ENCODE data around the gene TCF21. TPM values are rescaled to one million over a fixed set of nuclear protein-coding genes. Genes with fewer than 3 reads are reported as not detected.

TCF21 gene
- total RNA-seq, 1 donor from 2014 or later, result not detected

- no peaks in the 10 kb centered on the region for H3K9me3 Mint-ChIP-seq (ENCODE audit: low read depth)
- TF ChIP-seq CTCF (IDR thresholded peaks at IDR 0.05), result no peak
- H3K27me3 Mint-ChIP-seq (ENCODE audit: low read depth), result peaks cover 67% of the 10 kb centered on the region
- H3K4me3 Mint-ChIP-seq (ENCODE audit: unreplicated experiment), result no peak overlapping the region
- no peaks in the 10 kb centered on the region for H3K4me1 Mint-ChIP-seq (ENCODE audit: low read depth)
- H3K27ac Mint-ChIP-seq (ENCODE audit: unreplicated experiment), result no peak overlapping the region
- no peak for DNase-seq (ENCODE audit: low spot score)
- H3K36me3 Mint-ChIP-seq (ENCODE audit: low read depth), result peaks cover 2% of the 10 kb centered on the region
Measured at GRCh38 chr6:133880006-133880405, 8.9 kb upstream of the TCF21 start.

GRCh38 chr6:133880896-133881295 is 8.0 kb upstream of the TCF21 start:
- H3K4me3 Mint-ChIP-seq (ENCODE audit: unreplicated experiment), result no peak overlapping the region
- H3K9me3 Mint-ChIP-seq (ENCODE audit: low read depth), result no peaks in the 10 kb centered on the region
- no peak for DNase-seq (ENCODE audit: low spot score)
- H3K27me3 Mint-ChIP-seq (ENCODE audit: low read depth), result peaks cover 69% of the 10 kb centered on the region
- no peak for TF ChIP-seq CTCF (IDR thresholded peaks at IDR 0.05)
- H3K36me3 Mint-ChIP-seq (ENCODE audit: low read depth), result peaks cover 2% of the 10 kb centered on the region
- no peaks in the 10 kb centered on the region for H3K4me1 Mint-ChIP-seq (ENCODE audit: low read depth)
- no peak overlapping the region for H3K27ac Mint-ChIP-seq (ENCODE audit: unreplicated experiment)

DNA sequence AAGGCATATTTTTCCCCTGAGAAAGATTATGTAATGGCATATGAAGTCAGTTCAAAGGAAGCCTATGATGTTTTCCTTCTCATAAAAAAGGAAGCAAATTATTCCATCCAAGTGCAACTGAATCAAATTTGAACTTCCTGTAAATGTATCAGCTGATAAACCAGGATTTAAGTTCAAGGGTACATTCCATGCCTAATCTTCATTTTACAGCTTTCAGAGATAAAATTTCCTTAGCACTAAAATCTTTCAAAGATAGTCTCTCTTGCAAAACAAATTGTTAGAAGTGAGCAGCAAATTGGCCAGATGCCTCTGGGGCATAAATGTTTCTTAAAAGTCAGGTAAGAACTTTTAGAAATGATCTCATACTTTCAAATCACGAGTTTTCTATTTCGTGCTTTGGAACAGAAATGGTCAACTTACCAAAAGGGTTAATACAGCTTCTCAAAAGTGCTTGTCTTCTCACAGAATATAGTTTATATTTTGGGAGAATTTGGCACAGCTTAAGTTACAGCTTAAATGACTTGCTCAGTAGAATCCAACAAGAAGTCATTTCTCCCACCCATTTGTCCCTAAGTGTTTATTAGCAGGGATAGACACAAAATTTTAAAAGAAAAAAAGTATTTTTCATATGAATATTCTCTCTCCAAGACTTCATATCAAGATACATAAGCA is 2.7 kb upstream of the TCF21 start:
- DNase-seq (ENCODE audit: low spot score), result no peak
- Mint-ChIP-seq H3K9me3 (ENCODE audit: low read depth) (no peaks in the 10 kb centered on the region), H3K27ac (ENCODE audit: unreplicated experiment) (no peak overlapping the region), H3K36me3 (ENCODE audit: low read depth) (peaks cover 2% of the 10 kb centered on the region), H3K4me3 (ENCODE audit: unreplicated experiment) (no peak overlapping the region), H3K27me3 (ENCODE audit: low read depth) (peaks cover 84% of the 10 kb centered on the region), H3K4me1 (ENCODE audit: low read depth) (peaks cover 20% of the 10 kb centered on the region)
- TF ChIP-seq CTCF (IDR thresholded peaks at IDR 0.05), result no peak

DNA sequence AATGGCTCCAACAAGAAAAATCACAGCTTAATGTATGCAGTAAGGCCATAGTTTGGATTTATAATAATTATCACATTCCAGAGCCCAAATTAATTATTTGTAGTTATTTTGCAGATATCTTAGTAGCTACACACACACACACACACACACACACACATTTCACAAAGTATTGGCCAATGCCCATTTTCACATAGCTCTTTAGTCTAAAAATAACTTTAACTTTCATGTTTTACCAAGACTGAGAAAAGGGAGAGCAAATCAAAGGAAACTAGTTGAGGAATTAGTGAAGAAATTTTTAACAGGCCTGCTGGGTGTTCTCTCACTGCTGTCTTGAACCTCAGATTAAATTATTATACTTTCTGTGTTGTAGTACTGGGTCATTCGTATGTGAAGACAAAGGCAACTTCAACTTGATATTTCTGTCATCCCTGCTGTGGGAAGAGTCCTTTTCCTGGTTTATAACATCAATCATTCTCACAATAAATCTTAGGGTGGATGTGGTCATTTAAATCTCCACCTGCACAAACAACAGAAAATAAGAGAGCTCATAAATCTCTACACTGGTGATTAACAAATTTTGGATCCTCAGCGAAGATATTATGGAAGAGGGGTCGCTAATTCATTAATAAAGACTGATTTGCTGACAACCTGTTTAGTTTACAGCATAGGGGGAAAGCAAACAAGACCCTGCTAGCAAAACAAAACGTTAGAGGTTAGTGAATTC is 1.6 kb upstream of the TCF21 start:
- DNase-seq (ENCODE audit: low spot score), result no peak
- TF ChIP-seq CTCF (IDR thresholded peaks at IDR 0.05), result no peak
- H3K36me3 Mint-ChIP-seq (ENCODE audit: low read depth), result peaks cover 2% of the 10 kb centered on the region

DNA sequence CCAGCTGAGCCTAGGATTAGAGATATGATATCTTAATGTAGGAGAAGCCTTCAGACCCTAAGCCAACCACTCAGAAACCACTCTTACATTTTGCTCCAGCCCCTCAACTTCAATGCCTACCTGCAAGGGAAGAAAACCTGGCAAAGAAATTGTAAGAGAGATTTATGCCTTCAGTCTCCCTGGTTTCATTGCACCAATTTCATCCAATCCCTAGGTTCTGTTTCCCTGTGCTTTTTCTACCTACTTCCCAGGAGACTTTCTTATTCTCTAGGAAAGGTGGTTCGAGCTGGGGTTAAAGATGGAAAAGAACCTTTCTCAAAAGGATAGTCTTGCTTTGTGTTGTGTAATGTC is 1.1 kb upstream of the TCF21 start:
- Mint-ChIP-seq H3K36me3 (ENCODE audit: low read depth) (peaks cover 2% of the 10 kb centered on the region), H3K4me1 (ENCODE audit: low read depth) (peaks cover 25% of the 10 kb centered on the region), H3K27me3 (ENCODE audit: low read depth) (peaks cover 89% of the 10 kb centered on the region), H3K9me3 (ENCODE audit: low read depth) (no peaks in the 10 kb centered on the region), H3K27ac (ENCODE audit: unreplicated experiment) (no peak overlapping the region), H3K4me3 (ENCODE audit: unreplicated experiment) (no peak overlapping the region)
- no peak for DNase-seq (ENCODE audit: low spot score)
- no peak for TF ChIP-seq CTCF (IDR thresholded peaks at IDR 0.05)

More for the DNA sequence above, 1.6 kb upstream of the TCF21 start:
- peaks cover 86% of the 10 kb centered on the region for H3K27me3 Mint-ChIP-seq (ENCODE audit: low read depth)
- no peaks in the 10 kb centered on the region for H3K9me3 Mint-ChIP-seq (ENCODE audit: low read depth)
- H3K4me3 Mint-ChIP-seq (ENCODE audit: unreplicated experiment), result no peak overlapping the region
- H3K27ac Mint-ChIP-seq (ENCODE audit: unreplicated experiment), result no peak overlapping the region
- peaks cover 24% of the 10 kb centered on the region for H3K4me1 Mint-ChIP-seq (ENCODE audit: low read depth)

All from chondrocyte (in vitro differentiated cells).